H1 (cell line): Measurements from ENCODE around the gene BRSK2. TPM values are rescaled to one million over a fixed set of nuclear protein-coding genes. Genes with fewer than 3 reads are reported as not detected.

Experiments used
- CTCF ChIA-PET: fragments of 300-600 bp; sonication (Branson Sonifier 250); formaldehyde crosslinking; loops from one replicate; lab custom pipeline; 2021; ENCODE audit not compliant: partially characterized antibody; lab: Charles Lee
- POLR2A ChIA-PET: fragments of 300-600 bp; sonication (Branson Sonifier 250); formaldehyde crosslinking; loops from one replicate; lab custom pipeline; 2021; ENCODE audit warnings: inconsistent platforms; ENCODE audit not compliant: partially characterized antibody; lab: Charles Lee
- DNase-seq, 2 experiments: peaks; one replicate each; pipeline versions ENCODE4 v3.0.0 to v3.0.0-alpha.2; 2010 to 2022; ENCODE audit warnings: low spot score in 2 of 2, low read depth in 1 of 2, mixed read lengths in 1 of 2
- FAIRE-seq: peaks from 2 replicates; lab custom pipeline; 2011; peaks lifted over from hg19 to GRCh38; lab: Jason Lieb, UNC
- H2AFZ ChIP-seq: 2 replicates; pipeline ENCODE4 v1.8.1; 2012; ENCODE audit warnings: low read length, inconsistent platforms
- H2AK5ac ChIP-seq: 2 replicates; pipeline ENCODE4 v1.6.1; 2013; ENCODE audit warnings: low read depth, low read length
- H2BK120ac ChIP-seq: replicated peaks from 2 replicates; pipeline ENCODE3; 2013; ENCODE audit warnings: low read depth, low read length, inconsistent platforms
- H2BK12ac ChIP-seq: 2 replicates; pipeline ENCODE4 v1.6.1; 2013; ENCODE audit warnings: low read depth, low read length
- H2BK15ac ChIP-seq: 2 replicates; pipeline ENCODE4 v1.6.1; 2013; ENCODE audit warnings: low read length
- H2BK20ac ChIP-seq: 2 replicates; pipeline ENCODE4 v1.6.1; 2013; ENCODE audit warnings: low read length
- H2BK5ac ChIP-seq: 2 replicates; pipeline ENCODE4 v1.6.1; 2013; ENCODE audit warnings: low read depth, low read length
- H3K14ac ChIP-seq: 2 replicates; pipeline ENCODE4 v1.6.1; 2013; ENCODE audit warnings: inconsistent platforms; ENCODE audit not compliant: insufficient read length
- H3K18ac ChIP-seq: 2 replicates; pipeline ENCODE4 v1.6.1; 2013; ENCODE audit warnings: low read length; ENCODE audit errors: extremely low read depth
- H3K23ac ChIP-seq: 2 replicates; pipeline ENCODE4 v1.6.1; 2013; ENCODE audit warnings: inconsistent platforms; ENCODE audit not compliant: insufficient read length
- H3K23me2 ChIP-seq: 2 replicates; pipeline ENCODE4 v1.6.1; 2013; ENCODE audit warnings: low read depth, low read length
- H3K27ac ChIP-seq: 2 replicates; pipeline ENCODE4 v1.6.1; 2011; ENCODE audit warnings: low read depth, low read length, inconsistent platforms
- H3K27me3 ChIP-seq, 4 experiments: replicated peaks in 1 of 4; 1 replicate in 1 of 4; 2 replicates in 3 of 4; pipeline versions ENCODE4 v1.6.1 to v1.8.1; 2011 to 2013; ENCODE audit warnings: low read length in 3 of 4, mild to moderate bottlenecking in 3 of 4, inconsistent platforms in 2 of 4, mixed read lengths in 2 of 4, moderate library complexity in 1 of 4; ENCODE audit not compliant: control insufficient read depth in 3 of 4, insufficient read depth in 3 of 4; ENCODE audit errors: extremely low read depth in 1 of 4
- H3K36me3 ChIP-seq, 4 experiments: 2 replicates each; pipeline versions ENCODE4 v1.6.1 to v1.8.1; 2011 to 2013; ENCODE audit warnings: mild to moderate bottlenecking in 4 of 4, low read length in 3 of 4, moderate library complexity in 2 of 4, control low read depth in 1 of 4, inconsistent platforms in 1 of 4; ENCODE audit not compliant: insufficient read depth in 4 of 4, control insufficient read depth in 2 of 4
- H3K4ac ChIP-seq: replicated peaks from 2 replicates; pipeline ENCODE3; 2013; ENCODE audit warnings: low read length, low read depth, mixed read lengths, inconsistent platforms; ENCODE audit not compliant: insufficient read length
- H3K4me1 ChIP-seq, 4 experiments: replicated peaks in 1 of 4; 1 replicate in 1 of 4; 2 replicates in 3 of 4; pipeline versions ENCODE4 v1.6.1 to v1.8.1; 2011 to 2013; ENCODE audit warnings: low read length in 3 of 4, inconsistent platforms in 2 of 4, mixed read lengths in 1 of 4; ENCODE audit not compliant: insufficient read depth in 4 of 4, control insufficient read depth in 3 of 4
- H3K4me2 ChIP-seq, 2 experiments: 2 replicates each; pipeline versions ENCODE4 v1.6.1 to v1.8.1; 2011 to 2013; ENCODE audit warnings: low read depth in 2 of 2, low read length in 2 of 2, control low read depth in 1 of 2, inconsistent platforms in 1 of 2, mild to moderate bottlenecking in 1 of 2; ENCODE audit not compliant: insufficient read depth in 1 of 2
- H3K4me3 ChIP-seq, 4 experiments: fragments of 200-600, 300-600 bp in 1 of 4; sonication (generic), shearing (Covaris generic), sonication (Bioruptor Twin) in 1 of 4; 2 replicates each; pipeline versions ENCODE4 v1.5.1 to v1.8.1; 2011 to 2016; ENCODE audit warnings: low read length in 4 of 4, low read depth in 3 of 4, control low read depth in 2 of 4, inconsistent platforms in 2 of 4, mild to moderate bottlenecking in 2 of 4, mixed read lengths in 1 of 4, moderate library complexity in 1 of 4; ENCODE audit not compliant: insufficient read depth in 2 of 4; ENCODE audit errors: extremely low read depth in 1 of 4
- H3K56ac ChIP-seq: replicated peaks from 2 replicates; pipeline ENCODE3; 2013; ENCODE audit warnings: low read depth, mild to moderate bottlenecking, mixed read lengths, low read length, inconsistent platforms; ENCODE audit not compliant: insufficient read length
- H3K79me1 ChIP-seq: 2 replicates; pipeline ENCODE4 v1.6.1; 2013; ENCODE audit warnings: low read depth, low read length, control low read depth
- H3K79me2 ChIP-seq, 2 experiments: 2 replicates each; pipeline versions ENCODE4 v1.6.1 to v1.8.1; 2012 to 2013; ENCODE audit warnings: low read length in 2 of 2, mild to moderate bottlenecking in 2 of 2, inconsistent platforms in 1 of 2; ENCODE audit not compliant: insufficient read depth in 2 of 2, control insufficient read depth in 1 of 2
- H3K9ac ChIP-seq, 4 experiments: replicated peaks in 1 of 4; 1 replicate in 1 of 4; 2 replicates in 3 of 4; pipeline versions ENCODE4 v1.6.1 to v1.8.1; 2011 to 2013; ENCODE audit warnings: low read depth in 3 of 4, low read length in 3 of 4, control low read depth in 2 of 4, mild to moderate bottlenecking in 2 of 4, moderate library complexity in 2 of 4, inconsistent platforms in 1 of 4; ENCODE audit errors: extremely low read depth in 1 of 4
- H3K9me3 ChIP-seq, 2 experiments: 2 replicates each; pipeline versions ENCODE4 v1.6.1 to v1.8.1; 2012 to 2013; ENCODE audit warnings: mild to moderate bottlenecking in 2 of 2, moderate library complexity in 2 of 2, control low read depth in 1 of 2, inconsistent platforms in 1 of 2, low read depth in 1 of 2, low read length in 1 of 2, mixed read lengths in 1 of 2; ENCODE audit not compliant: insufficient read depth in 2 of 2
- H4K20me1 ChIP-seq, 2 experiments: replicated peaks in 1 of 2; 2 replicates each; pipeline versions ENCODE3 to v1.8.1; 2011 to 2013; ENCODE audit warnings: inconsistent platforms in 2 of 2, low read length in 2 of 2, mild to moderate bottlenecking in 1 of 2; ENCODE audit not compliant: insufficient read depth in 2 of 2, control insufficient read depth in 1 of 2
- H4K5ac ChIP-seq: 2 replicates; pipeline ENCODE4 v1.6.1; 2013; ENCODE audit warnings: low read length, low read depth, mixed read lengths, inconsistent platforms; ENCODE audit not compliant: insufficient read length
- H4K8ac ChIP-seq: 2 replicates; pipeline ENCODE4 v1.8.0; 2013; ENCODE audit warnings: mild to moderate bottlenecking, moderate library complexity, low read length, inconsistent platforms; ENCODE audit not compliant: insufficient read depth; ENCODE audit errors: extremely low read depth
- H4K91ac ChIP-seq: replicated peaks from 2 replicates; pipeline ENCODE3; 2013; ENCODE audit warnings: low read length, mixed read lengths, inconsistent platforms; ENCODE audit not compliant: insufficient read length
- CHD2 ChIP-seq: IDR thresholded peaks from 2 replicates; pipeline ENCODE4 v1.6.1; 2012; ENCODE audit warnings: low read length, improper control_type of control experiment
- CTBP2 ChIP-seq: IDR thresholded peaks from 2 replicates; pipeline ENCODE4 v1.7.0; 2011; ENCODE audit warnings: borderline replicate concordance, mild to moderate bottlenecking, moderate library complexity, mixed read lengths, low read length; ENCODE audit not compliant: insufficient read depth, insufficient read length
- FOSL1 ChIP-seq: IDR thresholded peaks from 2 replicates; pipeline ENCODE4 v1.6.1; 2011; ENCODE audit warnings: mild to moderate bottlenecking, low read depth, low read length, moderate library complexity; ENCODE audit not compliant: insufficient read depth
- PHF8 ChIP-seq: fragments of 200-600 bp; sonication (generic); conservative IDR thresholded peaks from 2 replicates; pipeline ENCODE4 v1.7.1; 2012; ENCODE audit warnings: low read depth, mild to moderate bottlenecking, inconsistent platforms, low read length, moderate library complexity
- SRF ChIP-seq: IDR thresholded peaks from 2 replicates; pipeline ENCODE4 v1.6.1; 2011; ENCODE audit warnings: mild to moderate bottlenecking, low read depth, low read length, moderate library complexity
- SUZ12 ChIP-seq: fragments of 200-600 bp; sonication (generic); IDR thresholded peaks from 2 replicates; pipeline ENCODE4 v1.6.1; 2012; ENCODE audit warnings: mild to moderate bottlenecking, inconsistent platforms, low read length, moderate library complexity, mixed read lengths
- WGBS, 2 experiments: shearing (Covaris generic) in 1 of 2; methylation state at CpG; one replicate each; pipeline versions ENCODE4 v1.1.6 to v1.1.7; 2013 to 2015; ENCODE audit warnings: low lambda C conversion rate in 2 of 2, mixed read lengths in 2 of 2, inconsistent platforms in 1 of 2, low coverage in 1 of 2, missing lambda C conversion rate in 1 of 2; ENCODE audit not compliant: insufficient replicate concordance in 2 of 2, insufficient coverage in 1 of 2, insufficient read length in 1 of 2; ENCODE audit errors: extremely low coverage in 1 of 2, missing lambda C conversion rate in 1 of 2; 5-methylcytosine and 5-hydroxymethylcytosine counted together
- polyA plus RNA-seq, 7 experiments: library from polyadenylated mRNA; depleted of rRNA in 3 of 7; stranded (reverse) in 5 of 7; unstranded in 2 of 7; fragments of >200 nt in 5 of 7; fragments of 200-250 nt in 2 of 7; gene quantifications; 1 replicate in 5 of 7; 2 replicates in 1 of 7; 4 replicates in 1 of 7; pipeline versions ENCODE4 v1.2.1 to v1.2.3, GENCODE V29; 2011 to 2013; ENCODE audit warnings: missing spikeins in 2 of 7, mixed read lengths in 2 of 7
- total RNA-seq: library from RNA; stranded (reverse); fragmentation: NEBNext Ultra II Directional; extraction: Animal tissue kit (Norgen Biotek cat#: 25700); gene quantifications from 2 replicates; pipeline ENCODE4 v1.2.1, GENCODE V29; 2021

BRSK2 gene
- total and polyA plus RNA-seq, 2 of the 8 experiments (the other 6 are each of a cell fraction or from before 2014, with no cell fraction given), result 17.3 to 27.1 TPM

GRCh38 chr11:1491379-1491778, 101.6 kb downstream of the BRSK2 start:
- H2AK5ac ChIP-seq, result peak overlapping the region; percentile 82; the same call in 1 of the 2 replicates
- no peak overlapping the region for H3K9ac ChIP-seq
- no peak overlapping the region for H4K91ac ChIP-seq
- H3K79me1 ChIP-seq, result peaks cover 9% of the 10 kb centered on the region
- 0 out of 2 replicates have a peak, but pooled peaks cover 5% of the 10 kb centered on the region for H3K23me2 ChIP-seq
- H2BK120ac ChIP-seq, result no peak overlapping the region
- H3K79me2 ChIP-seq, result peaks cover 3 to 20% of the 10 kb centered on the region in 2 experiments; a peak in 3 of 4 replicates
- H3K23ac ChIP-seq, result no peak overlapping the region
- peaks cover 0 to 17% of the 10 kb centered on the region in 2 experiments for H4K20me1 ChIP-seq
- peaks cover 0 to 2% of the 10 kb centered on the region in 2 experiments; a peak in 2 of 4 replicates for H3K9me3 ChIP-seq
- no peak overlapping the region for H2AFZ ChIP-seq
- FAIRE-seq (peak; percentile 50), DNase-seq (no peak)
- no peak overlapping the region for H2BK5ac ChIP-seq
- no peaks in the 10 kb centered on the region for H3K27me3 ChIP-seq
- no peak overlapping the region for H3K18ac ChIP-seq
- H3K4me3 ChIP-seq, result no peak overlapping the region
- peak overlapping the region; percentile 65; the same call in 1 of the 2 replicates for H2BK15ac ChIP-seq
- H3K27ac ChIP-seq, result no peak overlapping the region
- TF ChIP-seq CHD2, result no peak
- TF ChIP-seq FOSL1, result no peak
- no peak for TF ChIP-seq CTBP2
- no peak for TF ChIP-seq PHF8
- TF ChIP-seq SRF, result no peak
- TF ChIP-seq SUZ12, result no peak
- H2BK12ac ChIP-seq, result peak overlapping the region; percentile 50; the same call in 1 of the 2 replicates
- H3K14ac ChIP-seq, result no peak overlapping the region
- ChIA-PET CTCF (interaction anchor here (0.6 to 2.7 kb wide), 4 partner anchors 11 to 82 kb away, joined by 3 to 12 read pairs (median 4); no protein-coding TSS in a partner anchor), POLR2A (interaction anchor here (0.9 kb wide), 1 partner anchor 9 kb away, joined by 3 read pairs; no protein-coding TSS in a partner anchor)
- H3K56ac ChIP-seq, result no peak overlapping the region
- H4K8ac ChIP-seq, result no peak overlapping the region
- no peaks in the 10 kb centered on the region for H3K36me3 ChIP-seq
- H2BK20ac ChIP-seq, result no peak overlapping the region
- no peak overlapping the region for H4K5ac ChIP-seq
- no peak overlapping the region for H3K4me2 ChIP-seq
- WGBS, 2 experiments, result 90% methylated on average over 12 of the region's 12 CpGs; no CpG with 5 or more reads in 1 of the 2 experiments
- no peak overlapping the region for H3K4ac ChIP-seq
- H3K4me1 ChIP-seq, result peaks cover 0 to under 1% (median 0%) of the 10 kb centered on the region in 4 experiments; a peak in 1 of 7 replicates
